ENCODE results near the gene GNAZ.
"Not testable (repeated sequence)": the region's sequence is repeated elsewhere in the genome, so short reads cannot be mapped to it uniquely, and the experiment has no call there.

Gene GNAZ

GRCh38 chr22:23045461-23045860 is 24.9 kb upstream of the GNAZ start:
- DNase-seq, result no peak

GRCh38 chr22:23047265-23047664 is 23.1 kb upstream of the GNAZ start:
- no peak for DNase-seq

GRCh38 chr22:23047742-23048141 is 22.6 kb upstream of the GNAZ start:
- DNase-seq, result no peak

GRCh38 chr22:23050546-23050945 is 19.8 kb upstream of the GNAZ start:
- not testable (repeated sequence) for DNase-seq

GRCh38 chr22:23053051-23053707 is 17.1 kb upstream of the GNAZ start:
- DNase-seq, result no peak

- DNase-seq, result no peak
Observed at GRCh38 chr22:23053912-23054530, 16.3 kb upstream of the GNAZ start.

- no peak for DNase-seq
Observed at GRCh38 chr22:23054531-23055257, 15.6 kb upstream of the GNAZ start.

GRCh38 chr22:23055449-23056179 is 14.7 kb upstream of the GNAZ start:
- DNase-seq, result no peak

GRCh38 chr22:23057331-23057730 is 13.0 kb upstream of the GNAZ start:
- no peak for DNase-seq

- DNase-seq, result no peak
Observed at GRCh38 chr22:23058063-23058462, 12.3 kb upstream of the GNAZ start.

GRCh38 chr22:23058481-23059283 is 11.6 kb upstream of the GNAZ start:
- DNase-seq, result no peak

- no peak for DNase-seq
Observed at GRCh38 chr22:23059284-23059948, 10.9 kb upstream of the GNAZ start.

GRCh38 chr22:23060612-23061400 is 9.5 kb upstream of the GNAZ start:
- DNase-seq, result no peak

GRCh38 chr22:23061471-23062280 is 8.6 kb upstream of the GNAZ start:
- DNase-seq, result no peak

- DNase-seq, result no peak
Observed at GRCh38 chr22:23062616-23063538, 7.4 kb upstream of the GNAZ start.

- DNase-seq, result no peak
Observed at GRCh38 chr22:23063539-23064380, 6.6 kb upstream of the GNAZ start.

- DNase-seq, result no peak
Observed at GRCh38 chr22:23064381-23065068, 5.8 kb upstream of the GNAZ start.

- DNase-seq, result no peak
Observed at GRCh38 chr22:23065069-23065451, 5.3 kb upstream of the GNAZ start.

Measured in SHP77 (cell line).